GM19025 (cell line): ENCODE data around the gene TNFAIP1.

Experiments
- ATAC-seq: cut with Tn5 transposase; IDR thresholded peaks from one replicate; pipeline ENCODE4 v1.9.1; 2021; ENCODE audit warnings: mild to moderate bottlenecking, low read depth, moderate library complexity; ENCODE audit not compliant: unreplicated experiment

The TNFAIP1 gene

DNA sequence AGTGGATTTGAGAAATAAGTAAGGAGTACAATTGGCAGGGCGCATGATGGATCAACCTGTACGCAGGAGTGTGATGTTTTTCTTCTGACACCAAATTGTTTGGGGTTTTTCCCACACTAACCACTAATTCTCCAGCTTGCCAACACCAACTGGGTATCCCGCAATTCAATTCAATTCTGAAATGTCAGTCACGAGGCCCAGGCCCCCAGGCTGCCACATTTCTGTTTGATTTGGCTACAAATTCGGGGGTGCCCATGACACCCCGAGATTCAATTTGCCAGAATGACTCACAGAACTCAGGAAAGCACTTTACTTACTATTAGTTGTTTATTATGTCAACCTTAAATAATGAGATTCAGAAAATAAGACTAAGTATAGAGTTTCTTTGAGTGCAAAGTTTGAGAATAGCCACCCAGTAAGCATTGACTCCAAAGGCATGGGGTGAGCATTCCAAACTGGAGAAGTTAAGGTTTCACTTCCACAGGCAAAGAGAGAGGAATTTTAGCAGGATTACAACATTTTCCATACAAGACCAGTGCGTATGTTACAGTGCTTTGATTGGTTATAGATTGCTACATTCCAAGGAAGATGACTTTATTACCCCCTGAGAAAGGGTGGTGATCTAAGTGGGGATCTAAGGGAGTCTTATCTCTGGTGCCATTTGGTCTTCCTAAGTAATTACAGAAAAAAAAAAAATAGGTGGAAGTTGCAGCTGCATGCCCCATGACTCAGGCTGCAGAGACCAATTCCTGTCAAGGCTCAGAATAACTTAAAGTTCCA is 59.0 kb downstream of the TNFAIP1 start:
- no peak for ATAC-seq

DNA sequence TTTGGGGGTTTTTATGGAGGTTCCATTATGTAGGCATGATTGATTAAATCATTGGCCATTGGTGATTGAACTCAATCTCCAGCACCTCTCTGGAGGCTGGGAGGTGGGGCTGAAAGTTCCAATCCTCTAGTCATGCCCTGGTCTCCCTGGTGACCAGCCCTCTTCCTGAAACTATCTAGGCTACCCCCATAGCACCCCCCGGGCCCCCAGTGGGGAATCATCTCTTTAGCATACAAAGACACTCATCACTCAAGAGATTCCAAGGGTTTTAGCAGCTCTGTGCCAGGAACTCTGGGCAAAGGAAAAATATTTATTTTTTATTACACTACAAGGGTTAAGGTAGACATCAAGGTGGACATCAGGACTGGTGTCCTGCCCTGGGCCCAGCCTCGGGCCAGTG is 59.9 kb downstream of the TNFAIP1 start:
- ATAC-seq, result no peak

DNA sequence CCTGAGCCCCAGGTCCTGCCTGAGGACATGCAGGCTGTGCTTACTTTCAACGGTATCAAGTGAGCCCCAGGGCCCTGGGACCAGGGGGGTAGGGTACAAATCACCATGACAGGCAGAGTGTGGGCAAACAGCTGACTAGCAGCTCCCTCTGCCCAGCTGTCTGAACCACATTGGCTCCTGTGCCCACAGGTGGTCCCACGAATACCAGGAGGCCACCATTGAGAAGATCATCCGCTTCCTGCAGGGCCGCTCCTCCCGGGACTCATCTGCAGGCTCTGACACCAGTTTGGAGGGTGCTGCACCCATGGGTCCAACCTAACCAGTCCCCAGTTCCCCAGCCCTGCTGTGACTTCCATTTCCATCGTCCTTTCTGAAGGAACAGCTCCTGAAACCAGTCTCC is 60.4 kb downstream of the TNFAIP1 start:
- no peak for ATAC-seq
